Measurements from ENCODE around the gene TMC7. TPM values are rescaled to one million over a fixed set of nuclear protein-coding genes. Genes with fewer than 3 reads are reported as not detected.

TMC7 gene
- total RNA-seq, 3 donors from 2014 or later (not counting 1 experiment from before 2014, with no cell fraction given) = not detected

DNA sequence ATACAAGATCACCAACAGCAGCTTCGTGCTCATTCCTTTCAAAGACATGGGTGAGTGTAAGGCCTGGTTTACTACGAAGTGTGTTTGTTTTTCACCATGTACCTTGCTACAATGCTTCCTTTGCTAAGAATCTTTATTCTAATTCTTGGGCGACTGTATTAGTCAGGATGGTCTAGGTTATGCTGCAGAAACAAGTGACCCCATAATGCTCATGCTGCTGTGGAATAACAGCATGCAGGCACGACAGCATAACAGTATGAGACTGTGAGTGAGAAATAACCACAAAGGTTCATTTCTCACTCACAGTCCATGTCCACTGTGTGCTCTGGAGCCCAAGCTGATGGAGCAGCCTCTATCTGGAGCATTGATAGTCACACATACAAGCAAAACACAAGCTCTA, 38.0 kb downstream of the TMC7 start:
- H3K4me3 Mint-ChIP-seq = no peak overlapping the region
- Histone ChIP-seq H3K27ac (ENCODE audit: low read length) (no peak overlapping the region), H3K9me3 (ENCODE audit: control insufficient read depth, insufficient read depth, low read length) (no peaks in the 10 kb centered on the region), H3K4me1 (ENCODE audit: control insufficient read depth, insufficient read depth, low read length) (no peaks in the 10 kb centered on the region), H3K4me3 (ENCODE audit: low read length) (no peak overlapping the region), H3K27me3 (ENCODE audit: control insufficient read depth, insufficient read depth, low read length) (no peaks in the 10 kb centered on the region), H3K36me3 (ENCODE audit: control insufficient read depth, insufficient read depth, low read length) (no peaks in the 10 kb centered on the region)
- no peaks in the 10 kb centered on the region for H3K4me1 Mint-ChIP-seq
- TF ChIP-seq, protein P1, sequence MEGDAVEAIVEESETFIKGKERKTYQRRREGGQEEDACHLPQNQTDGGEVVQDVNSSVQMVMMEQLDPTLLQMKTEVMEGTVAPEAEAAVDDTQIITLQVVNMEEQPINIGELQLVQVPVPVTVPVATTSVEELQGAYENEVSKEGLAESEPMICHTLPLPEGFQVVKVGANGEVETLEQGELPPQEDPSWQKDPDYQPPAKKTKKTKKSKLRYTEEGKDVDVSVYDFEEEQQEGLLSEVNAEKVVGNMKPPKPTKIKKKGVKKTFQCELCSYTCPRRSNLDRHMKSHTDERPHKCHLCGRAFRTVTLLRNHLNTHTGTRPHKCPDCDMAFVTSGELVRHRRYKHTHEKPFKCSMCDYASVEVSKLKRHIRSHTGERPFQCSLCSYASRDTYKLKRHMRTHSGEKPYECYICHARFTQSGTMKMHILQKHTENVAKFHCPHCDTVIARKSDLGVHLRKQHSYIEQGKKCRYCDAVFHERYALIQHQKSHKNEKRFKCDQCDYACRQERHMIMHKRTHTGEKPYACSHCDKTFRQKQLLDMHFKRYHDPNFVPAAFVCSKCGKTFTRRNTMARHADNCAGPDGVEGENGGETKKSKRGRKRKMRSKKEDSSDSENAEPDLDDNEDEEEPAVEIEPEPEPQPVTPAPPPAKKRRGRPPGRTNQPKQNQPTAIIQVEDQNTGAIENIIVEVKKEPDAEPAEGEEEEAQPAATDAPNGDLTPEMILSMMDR (IDR thresholded peaks at IDR 0.05) = no peak
- H3K27ac Mint-ChIP-seq = no peak overlapping the region
- WGBS (ENCODE audit: insufficient coverage) = 91% methylated on average over 4 of the region's 4 CpGs
- DNase-seq (no peak), ATAC-seq (no peak)
- intact Hi-C loops (cut with micrococcal nuclease) = no loop called here
- no peaks in the 10 kb centered on the region for H3K9me3 Mint-ChIP-seq
- H3K27me3 Mint-ChIP-seq (ENCODE audit: low read depth in 2 of 2) = peaks cover 3 to 6% of the 10 kb centered on the region in 2 donors
- no peaks in the 10 kb centered on the region for H3K36me3 Mint-ChIP-seq

DNA sequence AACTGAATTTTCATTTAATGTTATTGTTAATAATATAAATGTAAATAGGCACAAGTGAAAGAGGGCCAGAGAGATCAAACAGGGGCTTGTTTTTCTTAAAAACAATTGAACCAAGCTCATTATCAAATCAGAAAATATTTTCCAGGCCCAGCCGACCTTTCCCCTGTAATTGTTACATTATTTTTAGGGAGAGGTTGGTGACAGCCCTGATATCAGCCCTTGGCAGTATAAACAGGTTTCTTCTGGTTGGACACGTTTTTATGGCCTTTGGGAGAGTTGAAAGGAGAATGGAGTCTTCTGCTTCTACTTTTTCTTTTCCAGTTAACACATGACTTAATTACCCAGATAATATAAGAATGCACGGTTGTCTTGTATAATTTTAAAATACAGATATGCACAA, 43.7 kb downstream of the TMC7 start:
- H3K27ac Mint-ChIP-seq = no peak overlapping the region
- H3K4me1 Mint-ChIP-seq = no peaks in the 10 kb centered on the region
- WGBS (ENCODE audit: insufficient coverage) = 71% methylated on average over 1 of the region's 3 CpGs
- Histone ChIP-seq H3K36me3 (ENCODE audit: control insufficient read depth, insufficient read depth, low read length) (no peaks in the 10 kb centered on the region), H3K4me1 (ENCODE audit: control insufficient read depth, insufficient read depth, low read length) (no peaks in the 10 kb centered on the region), H3K4me3 (ENCODE audit: low read length) (no peak overlapping the region), H3K27ac (ENCODE audit: low read length) (no peak overlapping the region), H3K27me3 (ENCODE audit: control insufficient read depth, insufficient read depth, low read length) (no peaks in the 10 kb centered on the region), H3K9me3 (ENCODE audit: control insufficient read depth, insufficient read depth, low read length) (no peaks in the 10 kb centered on the region)
- H3K27me3 Mint-ChIP-seq (ENCODE audit: low read depth in 2 of 2) = peaks cover 0 to 3% of the 10 kb centered on the region in 2 donors
- no peak overlapping the region for H3K4me3 Mint-ChIP-seq
- no peaks in the 10 kb centered on the region for H3K9me3 Mint-ChIP-seq
- TF ChIP-seq, protein P1 (IDR thresholded peaks at IDR 0.05) = no peak
- H3K36me3 Mint-ChIP-seq = no peaks in the 10 kb centered on the region
- ATAC-seq (no peak), DNase-seq (no peak)
- intact Hi-C loops (cut with micrococcal nuclease) = no loop called here

DNA sequence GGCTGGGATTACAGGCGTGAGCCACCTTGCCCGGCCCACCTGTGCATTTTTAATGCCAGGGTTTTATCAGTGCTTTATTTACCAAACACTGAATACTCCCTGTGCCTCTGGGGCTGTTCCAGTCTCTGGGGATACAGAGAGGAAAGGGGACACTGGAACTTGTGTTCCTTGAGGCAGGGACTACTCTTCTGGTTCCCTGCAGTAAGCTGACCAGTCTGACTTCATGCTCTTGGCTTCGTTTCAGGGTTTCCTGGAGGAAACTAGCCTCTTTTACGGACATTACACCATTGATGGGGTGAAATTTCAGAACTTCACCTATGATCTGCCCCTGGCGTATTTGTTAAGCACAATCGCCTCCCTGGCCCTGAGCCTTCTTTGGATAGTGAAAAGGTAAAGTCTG, 46.2 kb downstream of the TMC7 start:
- H3K4me3 Mint-ChIP-seq = no peak overlapping the region
- H3K27me3 Mint-ChIP-seq (ENCODE audit: low read depth in 2 of 2) = peaks cover 0 to 3% of the 10 kb centered on the region in 2 donors
- intact Hi-C loops (cut with micrococcal nuclease) = no loop called here
- no peaks in the 10 kb centered on the region for H3K4me1 Mint-ChIP-seq
- no peaks in the 10 kb centered on the region for H3K27me3 ChIP-seq (ENCODE audit: control insufficient read depth, insufficient read depth, low read length)
- no peaks in the 10 kb centered on the region for H3K4me1 ChIP-seq (ENCODE audit: control insufficient read depth, insufficient read depth, low read length)
- WGBS (ENCODE audit: insufficient coverage) = 91% methylated on average over 6 of the region's 6 CpGs
- no peaks in the 10 kb centered on the region for H3K36me3 ChIP-seq (ENCODE audit: control insufficient read depth, insufficient read depth, low read length)
- H3K4me3 ChIP-seq (ENCODE audit: low read length) = no peak overlapping the region
- no peaks in the 10 kb centered on the region for H3K9me3 ChIP-seq (ENCODE audit: control insufficient read depth, insufficient read depth, low read length)
- no peak overlapping the region for H3K27ac ChIP-seq (ENCODE audit: low read length)
- ATAC-seq (no peak), DNase-seq (no peak)
- H3K9me3 Mint-ChIP-seq = no peaks in the 10 kb centered on the region
- TF ChIP-seq, protein P1 (IDR thresholded peaks at IDR 0.05) = no peak
- no peak overlapping the region for H3K27ac Mint-ChIP-seq
- H3K36me3 Mint-ChIP-seq = no peaks in the 10 kb centered on the region

DNA sequence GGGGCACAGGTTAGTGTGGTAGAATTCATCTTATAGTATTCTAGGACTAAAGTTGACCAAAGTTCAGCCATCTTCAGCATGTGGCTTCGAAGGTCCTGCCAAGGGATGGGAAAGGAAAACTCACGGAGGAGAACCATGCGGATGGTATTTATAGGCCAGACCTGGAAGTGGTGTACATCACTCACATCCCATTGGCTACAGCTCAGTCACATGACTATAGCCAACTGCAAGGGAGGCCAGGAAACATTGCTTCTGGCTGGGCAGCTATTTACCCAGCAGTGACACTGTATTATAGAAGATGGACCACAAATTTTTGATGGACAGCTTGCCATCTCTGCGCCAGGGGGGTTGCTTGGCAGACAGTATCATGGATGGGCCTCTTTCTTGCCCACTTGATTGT, 48.0 kb downstream of the TMC7 start:
- TF ChIP-seq, protein P1 (IDR thresholded peaks at IDR 0.05) = no peak
- Histone ChIP-seq H3K27me3 (ENCODE audit: control insufficient read depth, insufficient read depth, low read length) (no peaks in the 10 kb centered on the region), H3K9me3 (ENCODE audit: control insufficient read depth, insufficient read depth, low read length) (no peaks in the 10 kb centered on the region), H3K4me3 (ENCODE audit: low read length) (no peak overlapping the region), H3K36me3 (ENCODE audit: control insufficient read depth, insufficient read depth, low read length) (no peaks in the 10 kb centered on the region), H3K27ac (ENCODE audit: low read length) (no peak overlapping the region), H3K4me1 (ENCODE audit: control insufficient read depth, insufficient read depth, low read length) (no peaks in the 10 kb centered on the region)
- DNase-seq = no peak
- Mint-ChIP-seq H3K27ac (no peak overlapping the region), H3K4me3 (no peak overlapping the region), H3K27me3 (ENCODE audit: low read depth in 2 of 2) (peaks cover 0 to 3% of the 10 kb centered on the region in 2 donors), H3K4me1 (no peaks in the 10 kb centered on the region), H3K9me3 (peaks cover 3% of the 10 kb centered on the region in 2 donors), H3K36me3 (no peaks in the 10 kb centered on the region)
- 66% methylated on average over 4 of the region's 4 CpGs for whole genome bisulfite sequencing (ENCODE audit: insufficient coverage)
- intact Hi-C loops (cut with micrococcal nuclease) = no loop called here
- ATAC-seq = no peak

All from natural killer cell (primary cell).